Endothelial cell of umbilical vein (primary cell): ENCODE measurements around the gene FKBP7. TPM values are rescaled to one million over a fixed set of nuclear protein-coding genes. Genes with fewer than 3 reads are reported as not detected.

Experiments used
- BruUV-seq: library from RNA; stranded (reverse); fragments of 400-500 nt; replicated peaks from 2 replicates; lab custom pipeline; 2021; lab: Mats Ljungman, UMichigan
- CTCF ChIA-PET: fragments of 300-600, 350-600 bp; sonication (Branson Sonifier 250); formaldehyde crosslinking; loops from one replicate; lab custom pipeline; 2021; ENCODE audit warnings: antibody characterized with exemption, inconsistent platforms; lab: Charles Lee
- POLR2A ChIA-PET: fragments of 300-600, 350-600 bp; sonication (Branson Sonifier 250); formaldehyde crosslinking; loops from one replicate; lab custom pipeline; 2021; ENCODE audit warnings: antibody characterized with exemption, inconsistent platforms; lab: Charles Lee
- DNase-seq: peaks from one replicate; pipeline ENCODE4 v3.0.0-alpha.2; 2011; ENCODE audit warnings: low read depth, low spot score
- FAIRE-seq: peaks from 2 replicates; lab custom pipeline; 2011; peaks lifted over from hg19 to GRCh38; lab: Jason Lieb, UNC
- H2AFZ ChIP-seq: 2 replicates; pipeline ENCODE4 v1.6.0; 2012; ENCODE audit warnings: low read depth, low read length, control low read depth, inconsistent platforms
- H3K27ac ChIP-seq: 2 replicates; pipeline ENCODE4 v1.5.1; 2011; ENCODE audit warnings: low read depth, mild to moderate bottlenecking, control low read depth, low read length, moderate library complexity; ENCODE audit not compliant: insufficient read depth
- H3K27me3 ChIP-seq, 2 experiments: 2 replicates each; pipeline versions ENCODE4 v1.6.0 to v1.6.1; 2011; ENCODE audit warnings: low read length in 2 of 2, mixed read lengths in 1 of 2; ENCODE audit not compliant: control insufficient read depth in 2 of 2, insufficient read depth in 2 of 2
- H3K36me3 ChIP-seq, 2 experiments: 2 replicates in 1 of 2; 3 replicates in 1 of 2; pipeline ENCODE4 v1.5.1; 2011; ENCODE audit warnings: low read length in 2 of 2, mild to moderate bottlenecking in 1 of 2, moderate library complexity in 1 of 2; ENCODE audit not compliant: control insufficient read depth in 2 of 2, insufficient read depth in 2 of 2; ENCODE audit errors: extremely low read depth in 1 of 2
- H3K4me1 ChIP-seq: 3 replicates; pipeline ENCODE4 v1.5.1; 2011; ENCODE audit warnings: mild to moderate bottlenecking, low read length; ENCODE audit not compliant: control insufficient read depth, insufficient read depth; ENCODE audit errors: extremely low read depth
- H3K4me2 ChIP-seq: 2 replicates; pipeline ENCODE4 v1.6.1; 2011; ENCODE audit warnings: low read length, control low read depth, mixed read lengths; ENCODE audit not compliant: insufficient read depth
- H3K4me3 ChIP-seq, 3 experiments: fragments of 200-600 bp in 1 of 3; sonication (generic), shearing (Covaris generic) in 1 of 3; replicated peaks in 1 of 3; 2 replicates each; pipeline ENCODE4 v1.5.1; 2011 to 2016; ENCODE audit warnings: control low read depth in 3 of 3, low read length in 3 of 3, mild to moderate bottlenecking in 2 of 3, inconsistent platforms in 1 of 3, low read depth in 1 of 3, moderate library complexity in 1 of 3; ENCODE audit not compliant: insufficient read depth in 1 of 3
- H3K79me2 ChIP-seq: 2 replicates; pipeline ENCODE4 v1.6.0; 2012; ENCODE audit warnings: low read length, inconsistent platforms; ENCODE audit not compliant: control insufficient read depth, insufficient read depth
- H3K9ac ChIP-seq: replicated peaks from 2 replicates; pipeline ENCODE3; 2011; ENCODE audit warnings: low read length, control low read depth; ENCODE audit not compliant: insufficient read depth; ENCODE audit errors: extremely low read depth
- H3K9me1 ChIP-seq: replicated peaks from 3 replicates; pipeline ENCODE4 v1.6.0; 2011; ENCODE audit warnings: mild to moderate bottlenecking, low read length; ENCODE audit not compliant: control insufficient read depth, insufficient read depth; ENCODE audit errors: extremely low read depth
- H3K9me3 ChIP-seq: replicated peaks from 2 replicates; pipeline ENCODE4 v1.5.1; 2012; ENCODE audit warnings: low read length, inconsistent platforms; ENCODE audit not compliant: control insufficient read depth, insufficient read depth
- H4K20me1 ChIP-seq: replicated peaks from 2 replicates; pipeline ENCODE3; 2011; ENCODE audit warnings: mild to moderate bottlenecking, low read length; ENCODE audit not compliant: control insufficient read depth, insufficient read depth; ENCODE audit errors: extremely low read depth
- CTCF ChIP-seq, 2 donors: IDR thresholded peaks; 1 replicate in 1 of 2; 2 replicates in 1 of 2; pipeline ENCODE4 v1.5.1; 2011; ENCODE audit warnings: low read length in 2 of 2, mild to moderate bottlenecking in 2 of 2, moderate library complexity in 2 of 2, control low read depth in 1 of 2, inconsistent platforms in 1 of 2, low read depth in 1 of 2; ENCODE audit not compliant: insufficient read depth in 1 of 2; ENCODE audit errors: extremely low read depth in 1 of 2
- EZH2 ChIP-seq: IDR thresholded peaks from 2 replicates; pipeline ENCODE4 v1.6.1; 2012; ENCODE audit warnings: borderline replicate concordance, low read depth, mild to moderate bottlenecking, moderate library complexity, low read length, inconsistent platforms; ENCODE audit not compliant: severe bottlenecking
- FOS ChIP-seq: IDR thresholded peaks from 2 replicates; pipeline ENCODE4 v1.6.1; 2011; ENCODE audit warnings: mild to moderate bottlenecking, low read length, moderate library complexity, borderline replicate concordance; ENCODE audit not compliant: insufficient read depth
- GATA2 ChIP-seq: IDR thresholded peaks from 2 replicates; pipeline ENCODE4 v1.7.0; 2011; ENCODE audit warnings: low read depth, mild to moderate bottlenecking, moderate library complexity, mixed read lengths, low read length; ENCODE audit not compliant: insufficient read length, insufficient read depth
- JUN ChIP-seq: IDR thresholded peaks from 2 replicates; pipeline ENCODE4 v1.6.1; 2011; ENCODE audit warnings: borderline replicate concordance, low read depth; ENCODE audit not compliant: insufficient read length, insufficient read depth
- MAX ChIP-seq: IDR thresholded peaks from 2 replicates; pipeline ENCODE4 v1.6.1; 2011; ENCODE audit not compliant: insufficient read depth, insufficient read length
- MYC ChIP-seq: IDR thresholded peaks from one replicate; pipeline ENCODE4 v1.6.1; 2011; ENCODE audit warnings: mild to moderate bottlenecking, low read depth, low read length
- POLR2A ChIP-seq: IDR thresholded peaks from 2 replicates; pipeline ENCODE4 v1.6.1; 2012; ENCODE audit warnings: low read depth, mild to moderate bottlenecking, control low read depth, low read length
- POLR2AphosphoS5 ChIP-seq: IDR thresholded peaks from 2 replicates; pipeline ENCODE4 v1.6.1; 2012; ENCODE audit warnings: low read depth, mild to moderate bottlenecking, control low read depth, low read length, moderate library complexity; ENCODE audit not compliant: insufficient read depth
- dilution Hi-C: fragments of 300-500 bp; cut with MboI; formaldehyde crosslinking; loops from one replicate; pipeline ENCODE4 v1.15.0; 2019; ENCODE audit warnings: low sequenced_read_pairs; ENCODE audit not compliant: extremely low pct_ligation_motif_present
- intact Hi-C: fragments of 100-400 bp; cut with micrococcal nuclease; formaldehyde crosslinking; loops from one replicate; pipeline ENCODE4 v1.10.0; 2022
- polyA plus RNA-seq, 4 experiments: library from polyadenylated mRNA; depleted of rRNA in 3 of 4; stranded (reverse) in 3 of 4; unstranded in 1 of 4; fragments of >200 nt; gene quantifications; 2 replicates each; pipeline versions ENCODE4 v1.2.1 to v1.2.3, GENCODE V29; 2011 to 2012; ENCODE audit warnings: missing spikeins in 1 of 4
- total RNA-seq: library from RNA; stranded (reverse); gene quantifications from 2 replicates; pipeline ENCODE4 v1.2.3, GENCODE V29; 2021

Gene FKBP7
- total and polyA plus RNA-seq, 2 donors (not counting 3 experiments of a cell fraction or from before 2014, with no cell fraction given), result 11.2 to 20.5 TPM

GRCh38 chr2:178506524-178506923, 28.1 kb upstream of the FKBP7 start:
- no peak overlapping the region for H3K4me3 ChIP-seq
- no peak overlapping the region for H2AFZ ChIP-seq
- H3K9ac ChIP-seq, result no peak overlapping the region
- FAIRE-seq, result no peak
- no peaks in the 10 kb centered on the region for H3K4me1 ChIP-seq
- ChIA-PET POLR2A (no interaction called here), CTCF (no interaction called here)
- no peak overlapping the region for H3K4me2 ChIP-seq
- H3K9me3 ChIP-seq, result no peaks in the 10 kb centered on the region
- peaks cover 1 to 10% of the 10 kb centered on the region in 2 experiments for H3K36me3 ChIP-seq
- no peak overlapping the region for H3K27ac ChIP-seq
- TF ChIP-seq FOS (no peak), EZH2 (no peak), GATA2 (no peak), MAX (no peak), POLR2AphosphoS5 (no peak), JUN (no peak), POLR2A (no peak), MYC (no peak), CTCF (IDR thresholded peaks at IDR 0.05; ENCODE audit: extremely low read depth in 1 of 2, insufficient read depth in 1 of 2, low read depth in 1 of 2, low read length in 2 of 2) (no peak)
- no peak for DNase-seq
- dilution Hi-C loops, result no loop called here
- H3K9me1 ChIP-seq, result no peaks in the 10 kb centered on the region
- H3K27me3 ChIP-seq, result no peaks in the 10 kb centered on the region
- intact Hi-C loops, result no loop called here
- H4K20me1 ChIP-seq, result no peaks in the 10 kb centered on the region
- no peaks in the 10 kb centered on the region for H3K79me2 ChIP-seq
- BruUV-seq, result no TSS peak
